DND-41 (cell line): ENCODE measurements around the gene TNPO3.

Experiments
- ATAC-seq: fragments of 200-7000 bp; cut with Tn5 transposase; 3 replicates; pipeline ENCODE4 v1.9.1; 2021; ENCODE audit warnings: low read depth; ENCODE audit not compliant: insufficient read depth
- DNase-seq: peaks from one replicate; pipeline ENCODE4 v3.0.0-alpha.2; 2020
- H2AFZ ChIP-seq: 2 replicates; pipeline ENCODE4 v1.6.0; 2012; ENCODE audit warnings: low read depth, low read length
- H3K27ac ChIP-seq: 2 replicates; pipeline ENCODE4 v1.5.1; 2012; ENCODE audit warnings: low read length, inconsistent platforms
- H3K27me3 ChIP-seq: fragments of 200-600 bp; sonication (generic); 2 replicates; pipeline ENCODE4 v1.6.0; 2012; ENCODE audit warnings: low read length, mild to moderate bottlenecking, inconsistent platforms; ENCODE audit not compliant: insufficient read depth, poor library complexity
- H3K36me3 ChIP-seq: 2 replicates; pipeline ENCODE4 v1.5.1; 2012; ENCODE audit warnings: low read length, inconsistent platforms; ENCODE audit not compliant: insufficient read depth
- H3K4me1 ChIP-seq: 2 replicates; pipeline ENCODE4 v1.5.1; 2012; ENCODE audit warnings: mild to moderate bottlenecking, low read length; ENCODE audit not compliant: insufficient read depth
- H3K4me2 ChIP-seq: 2 replicates; pipeline ENCODE4 v1.6.0; 2012; ENCODE audit warnings: mild to moderate bottlenecking, moderate library complexity, low read length, inconsistent platforms; ENCODE audit not compliant: insufficient read depth
- H3K4me3 ChIP-seq, 2 experiments: fragments of 200-600 bp in 1 of 2; shearing (Covaris generic) in 1 of 2; 2 replicates each; pipeline ENCODE4 v1.5.1; 2012 to 2016; ENCODE audit warnings: inconsistent platforms in 2 of 2, low read length in 2 of 2, mild to moderate bottlenecking in 2 of 2, low read depth in 1 of 2, moderate library complexity in 1 of 2
- H3K79me2 ChIP-seq: 2 replicates; pipeline ENCODE4 v1.6.0; 2012; ENCODE audit warnings: low read length, inconsistent platforms; ENCODE audit not compliant: insufficient read depth
- H3K9ac ChIP-seq: 2 replicates; pipeline ENCODE4 v1.6.0; 2012; ENCODE audit warnings: low read depth, mild to moderate bottlenecking, inconsistent platforms, low read length, moderate library complexity
- H3K9me3 ChIP-seq: 2 replicates; pipeline ENCODE4 v1.5.1; 2012; ENCODE audit warnings: low read length, moderate library complexity, mild to moderate bottlenecking, inconsistent platforms; ENCODE audit not compliant: insufficient read depth, severe bottlenecking
- H4K20me1 ChIP-seq: 2 replicates; pipeline ENCODE4 v1.6.0; 2012; ENCODE audit warnings: low read length; ENCODE audit not compliant: insufficient read depth
- EZH2 ChIP-seq: IDR thresholded peaks from 3 replicates; pipeline ENCODE4 v1.6.1; 2012; ENCODE audit warnings: borderline replicate concordance, low read depth, mild to moderate bottlenecking, moderate library complexity, low read length, inconsistent platforms; ENCODE audit not compliant: severe bottlenecking
- TF ChIP-seq, protein P1 (sequence below): IDR thresholded peaks from 2 replicates; pipeline ENCODE4 v1.5.1; 2012; ENCODE audit warnings: borderline replicate concordance, low read length, moderate library complexity, mild to moderate bottlenecking; ENCODE audit not compliant: poor library complexity, severe bottlenecking; ENCODE audit errors: extremely low read depth

Gene TNPO3

GRCh38 chr7:128909625-128910568 lies 145.0 kb downstream of the TNPO3 start:
- ATAC-seq (no peak), DNase-seq (no peak)
- Histone ChIP-seq H3K4me2 (no peak overlapping the region), H3K36me3 (no peaks in the 10 kb centered on the region), H4K20me1 (no peaks in the 10 kb centered on the region), H3K27me3 (no peaks in the 10 kb centered on the region), H3K4me3 (no peak overlapping the region), H3K27ac (no peak overlapping the region), H3K4me1 (no peaks in the 10 kb centered on the region), H3K9ac (no peak overlapping the region), H3K79me2 (no peaks in the 10 kb centered on the region), H2AFZ (no peak overlapping the region), H3K9me3 (no peaks in the 10 kb centered on the region)
- TF ChIP-seq, protein P1, sequence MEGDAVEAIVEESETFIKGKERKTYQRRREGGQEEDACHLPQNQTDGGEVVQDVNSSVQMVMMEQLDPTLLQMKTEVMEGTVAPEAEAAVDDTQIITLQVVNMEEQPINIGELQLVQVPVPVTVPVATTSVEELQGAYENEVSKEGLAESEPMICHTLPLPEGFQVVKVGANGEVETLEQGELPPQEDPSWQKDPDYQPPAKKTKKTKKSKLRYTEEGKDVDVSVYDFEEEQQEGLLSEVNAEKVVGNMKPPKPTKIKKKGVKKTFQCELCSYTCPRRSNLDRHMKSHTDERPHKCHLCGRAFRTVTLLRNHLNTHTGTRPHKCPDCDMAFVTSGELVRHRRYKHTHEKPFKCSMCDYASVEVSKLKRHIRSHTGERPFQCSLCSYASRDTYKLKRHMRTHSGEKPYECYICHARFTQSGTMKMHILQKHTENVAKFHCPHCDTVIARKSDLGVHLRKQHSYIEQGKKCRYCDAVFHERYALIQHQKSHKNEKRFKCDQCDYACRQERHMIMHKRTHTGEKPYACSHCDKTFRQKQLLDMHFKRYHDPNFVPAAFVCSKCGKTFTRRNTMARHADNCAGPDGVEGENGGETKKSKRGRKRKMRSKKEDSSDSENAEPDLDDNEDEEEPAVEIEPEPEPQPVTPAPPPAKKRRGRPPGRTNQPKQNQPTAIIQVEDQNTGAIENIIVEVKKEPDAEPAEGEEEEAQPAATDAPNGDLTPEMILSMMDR = no peak
- no peak for TF ChIP-seq EZH2

- Histone ChIP-seq H3K4me3 (no peak overlapping the region), H3K4me1 (0 out of 2 replicates have a peak, but pooled peaks cover 3% of the 10 kb centered on the region), H2AFZ (no peak overlapping the region), H3K79me2 (no peaks in the 10 kb centered on the region), H3K27me3 (no peaks in the 10 kb centered on the region), H3K36me3 (no peaks in the 10 kb centered on the region), H3K9ac (no peak overlapping the region), H3K4me2 (no peak overlapping the region), H4K20me1 (no peaks in the 10 kb centered on the region), H3K27ac (no peak overlapping the region), H3K9me3 (no peaks in the 10 kb centered on the region)
- no peak for ATAC-seq
- TF ChIP-seq EZH2 = no peak
- TF ChIP-seq, protein P1 = no peak
- DNase-seq = no peak
These were observed 145.9 kb downstream of the TNPO3 start for GRCh38 chr7:128908750-128909624.

GRCh38 chr7:128906766-128907559 lies 147.9 kb downstream of the TNPO3 start:
- Histone ChIP-seq H3K27me3 (no peaks in the 10 kb centered on the region), H3K4me1 (0 out of 2 replicates have a peak, but pooled peaks cover 3% of the 10 kb centered on the region), H3K9me3 (no peaks in the 10 kb centered on the region), H4K20me1 (no peaks in the 10 kb centered on the region), H3K4me3 (no peak overlapping the region), H3K36me3 (no peaks in the 10 kb centered on the region), H3K9ac (no peak overlapping the region), H3K4me2 (no peak overlapping the region), H2AFZ (no peak overlapping the region), H3K27ac (no peak overlapping the region), H3K79me2 (no peaks in the 10 kb centered on the region)
- DNase-seq (no peak), ATAC-seq (no peak)
- TF ChIP-seq, protein P1 = no peak
- TF ChIP-seq EZH2 = no peak
